Kidney epithelial cell (primary cell): ENCODE measurements around the gene SLC5A6. TPM values are rescaled to one million over a fixed set of nuclear protein-coding genes. Genes with fewer than 3 reads are reported as not detected.

Experiments
- DNase-seq: peaks from one replicate; pipeline ENCODE4 v3.0.0-alpha.2; 2010; ENCODE audit warnings: low read depth
- H3K27me3 ChIP-seq: 2 replicates; pipeline ENCODE4 v1.6.0; 2011; ENCODE audit warnings: low read length; ENCODE audit not compliant: control insufficient read depth, insufficient read depth
- H3K36me3 ChIP-seq: 2 replicates; pipeline ENCODE4 v1.5.1; 2011; ENCODE audit warnings: low read length; ENCODE audit not compliant: control insufficient read depth, insufficient read depth
- H3K4me3 ChIP-seq: 2 replicates; pipeline ENCODE4 v1.5.1; 2011; ENCODE audit warnings: low read depth, mild to moderate bottlenecking, control low read depth, low read length
- CTCF ChIP-seq: IDR thresholded peaks from 2 replicates; pipeline ENCODE4 v1.5.1; 2011; ENCODE audit warnings: mild to moderate bottlenecking, moderate library complexity, low read length, control low read depth, inconsistent platforms; ENCODE audit not compliant: insufficient read depth, poor library complexity, severe bottlenecking
- total RNA-seq: library from RNA; depleted of rRNA; stranded (reverse); fragments of >200 nt; gene quantifications from 2 replicates; pipeline ENCODE4 v1.2.3, GENCODE V29; 2015

Gene SLC5A6
- total RNA-seq, 1 donor from 2014 or later, result 52.1 TPM

DNA sequence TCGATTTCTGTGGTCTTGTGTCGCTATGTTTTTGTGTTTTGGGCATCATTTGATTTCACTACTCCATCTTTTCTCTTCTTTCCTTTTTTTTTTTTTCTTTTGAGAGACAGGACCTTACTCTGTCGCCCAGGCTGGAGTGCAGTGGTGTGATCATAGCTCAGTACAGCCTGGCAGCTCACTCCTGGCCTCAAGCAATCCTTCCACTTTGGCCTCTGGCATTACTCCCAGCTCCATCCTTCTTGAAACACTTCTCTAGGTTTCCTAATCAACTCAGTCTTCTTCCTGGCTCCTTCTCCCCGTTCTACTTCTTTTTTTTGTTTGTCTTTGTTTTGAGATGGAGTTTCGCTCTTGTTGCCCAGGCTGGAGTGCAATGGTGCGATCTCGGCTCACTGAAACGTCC, 36.7 kb downstream of the SLC5A6 start:
- no peak for DNase-seq
- Histone ChIP-seq H3K36me3 (no peaks in the 10 kb centered on the region), H3K4me3 (no peak overlapping the region), H3K27me3 (peaks cover 19% of the 10 kb centered on the region)
- TF ChIP-seq CTCF, result no peak

GRCh38 chr2:27174638-27175037, 37.4 kb downstream of the SLC5A6 start:
- Histone ChIP-seq H3K4me3 (no peak overlapping the region), H3K27me3 (peaks cover 22% of the 10 kb centered on the region), H3K36me3 (no peaks in the 10 kb centered on the region)
- TF ChIP-seq CTCF, result no peak
- no peak for DNase-seq

GRCh38 chr2:27171351-27171848, 40.7 kb downstream of the SLC5A6 start:
- no peak for DNase-seq
- H3K4me3 ChIP-seq, result no peak overlapping the region
- TF ChIP-seq CTCF, result no peak
- H3K36me3 ChIP-seq, result no peaks in the 10 kb centered on the region
- H3K27me3 ChIP-seq, result peaks cover 18% of the 10 kb centered on the region

GRCh38 chr2:27170581-27171337, 41.3 kb downstream of the SLC5A6 start:
- no peak for TF ChIP-seq CTCF
- DNase-seq, result no peak
- Histone ChIP-seq H3K27me3 (peaks cover 18% of the 10 kb centered on the region), H3K4me3 (no peak overlapping the region), H3K36me3 (no peaks in the 10 kb centered on the region)

- H3K36me3 ChIP-seq, result no peaks in the 10 kb centered on the region
- no peak for DNase-seq
- H3K27me3 ChIP-seq, result peaks cover 2% of the 10 kb centered on the region
- TF ChIP-seq CTCF, result no peak
- H3K4me3 ChIP-seq, result no peak overlapping the region
Measured at GRCh38 chr2:27164960-27165763, 46.9 kb downstream of the SLC5A6 start.
